HL-60/S4 treated with phorbol 12-myristate 13-acetate at 8.2 ng/mL for 4 days and 3 days (cell line): ENCODE data around the gene ZNF580.

Source experiments
- in situ Hi-C: fragments of 300-500 bp; cut with MboI; formaldehyde crosslinking; loops from 2 replicates; pipeline ENCODE4 v1.15.0; 2022; ENCODE audit warnings: low sequenced_read_pairs

ZNF580 gene

GRCh38 chr19:55644191-55644833 is 3.5 kb downstream of the ZNF580 start:
- in situ Hi-C loops = no loop called here

GRCh38 chr19:55644842-55645511 is 4.2 kb downstream of the ZNF580 start:
- in situ Hi-C loops = no loop called here

- in situ Hi-C loops = no loop called here
Observed at GRCh38 chr19:55645512-55645881, 4.7 kb downstream of the ZNF580 start.

GRCh38 chr19:55646889-55647731 is 6.3 kb downstream of the ZNF580 start:
- in situ Hi-C loops = no loop called here

- in situ Hi-C loops = no loop called here
Observed at GRCh38 chr19:55647732-55648584, 7.2 kb downstream of the ZNF580 start, which contains the start of gene CCDC106. TSS of gene CCDC106 (plus strand) at chr19:55648212. CDS start at chr19:55649047, 835 bp downstream.

- in situ Hi-C loops = no loop called here
Observed at GRCh38 chr19:55648585-55649267, 7.9 kb downstream of the ZNF580 start.

GRCh38 chr19:55649268-55650125 is 8.7 kb downstream of the ZNF580 start:
- in situ Hi-C loops = no loop called here

GRCh38 chr19:55650126-55650557 is 9.3 kb downstream of the ZNF580 start:
- in situ Hi-C loops = no loop called here

- in situ Hi-C loops = no loop called here
Observed at GRCh38 chr19:55650602-55651230, 9.9 kb downstream of the ZNF580 start.

GRCh38 chr19:55651236-55651635 is 10.4 kb downstream of the ZNF580 start:
- in situ Hi-C loops = no loop called here

GRCh38 chr19:55652311-55653128 is 11.7 kb downstream of the ZNF580 start:
- in situ Hi-C loops = no loop called here

- in situ Hi-C loops = no loop called here
Observed at GRCh38 chr19:55653651-55654322, 13.0 kb downstream of the ZNF580 start.

- in situ Hi-C loops = no loop called here
Observed at GRCh38 chr19:55654323-55654867, 13.6 kb downstream of the ZNF580 start.

- in situ Hi-C loops = no loop called here
Observed at GRCh38 chr19:55654868-55655647, 14.3 kb downstream of the ZNF580 start, which contains the start of gene U2AF2. TSS of gene U2AF2 (plus strand) at chr19:55655035. CDS start at chr19:55655105, 70 bp downstream.

GRCh38 chr19:55655648-55656040 is 14.8 kb downstream of the ZNF580 start:
- in situ Hi-C loops = no loop called here

GRCh38 chr19:55656552-55656951 is 15.8 kb downstream of the ZNF580 start:
- in situ Hi-C loops = no loop called here
